Hematopoietic multipotent progenitor cell treated with erythropoietin and hydrocortisone succinate and interleukin-3 and kit ligand, for 8 days (in vitro differentiated cells): Measurements from ENCODE around the gene SLCO3A1.

Experiments
- DNase-seq: peaks from one replicate; pipeline ENCODE4 v3.0.0-alpha.2; 2015

The SLCO3A1 gene

GRCh38 chr15:91853511-91853947, at the start of gene SLCO3A1:
Gene SLCO3A1 (plus strand): TSS chr15:91853708.
- peak; percentile 39 for DNase-seq

GRCh38 chr15:91807122-91807521, 46.4 kb upstream of the SLCO3A1 start:
- DNase-seq: no peak

- DNase-seq: no peak
Observed at GRCh38 chr15:91813924-91814323, 39.6 kb upstream of the SLCO3A1 start.

GRCh38 chr15:91816942-91817341, 36.6 kb upstream of the SLCO3A1 start:
- no peak for DNase-seq

- DNase-seq: no peak
Observed at GRCh38 chr15:91821458-91821857, 32.0 kb upstream of the SLCO3A1 start.

- DNase-seq: no peak
Observed at GRCh38 chr15:91824256-91824655, 29.3 kb upstream of the SLCO3A1 start.

GRCh38 chr15:91826443-91826842, 27.1 kb upstream of the SLCO3A1 start:
- no peak for DNase-seq

- no peak for DNase-seq
Observed at GRCh38 chr15:91833056-91833455, 20.5 kb upstream of the SLCO3A1 start.

GRCh38 chr15:91839867-91840266, 13.6 kb upstream of the SLCO3A1 start:
- DNase-seq: no peak

GRCh38 chr15:91841861-91842260, 11.6 kb upstream of the SLCO3A1 start:
- DNase-seq: no peak

GRCh38 chr15:91844341-91844740, 9.2 kb upstream of the SLCO3A1 start:
- DNase-seq: no peak

GRCh38 chr15:91844928-91845327, 8.6 kb upstream of the SLCO3A1 start:
- DNase-seq: no peak

GRCh38 chr15:91845720-91846119, 7.8 kb upstream of the SLCO3A1 start:
- no peak for DNase-seq

- DNase-seq: no peak
Observed at GRCh38 chr15:91849180-91849579, 4.3 kb upstream of the SLCO3A1 start.

- DNase-seq: peak; percentile 73
Observed at GRCh38 chr15:91849749-91850161, 3.8 kb upstream of the SLCO3A1 start.

- peak; percentile 74 for DNase-seq
Observed at GRCh38 chr15:91852741-91853510, 582 bp upstream of the SLCO3A1 start.

GRCh38 chr15:91853948-91854638, 585 bp downstream of the SLCO3A1 start:
- no peak for DNase-seq

- no peak for DNase-seq
Observed at GRCh38 chr15:91854639-91854990, 1.1 kb downstream of the SLCO3A1 start.

GRCh38 chr15:91855241-91855640, 1.7 kb downstream of the SLCO3A1 start:
- no peak for DNase-seq

- no peak for DNase-seq
Observed at GRCh38 chr15:91855684-91856489, 2.4 kb downstream of the SLCO3A1 start.

- DNase-seq: no peak
Observed at GRCh38 chr15:91857224-91857585, 3.7 kb downstream of the SLCO3A1 start.

- peak; percentile 27 for DNase-seq
Observed at GRCh38 chr15:91857772-91858171, 4.3 kb downstream of the SLCO3A1 start.

- no peak for DNase-seq
Observed at GRCh38 chr15:91860498-91860897, 7.0 kb downstream of the SLCO3A1 start.

- no peak for DNase-seq
Observed at GRCh38 chr15:91861223-91861622, 7.7 kb downstream of the SLCO3A1 start.
